Mesenchymal stem cell (in vitro differentiated cells and primary cell): ENCODE results near the gene GRK4.

Source experiments
- DNase-seq: peaks from one replicate; pipeline ENCODE4 v3.0.0-alpha.2; 2013
- H2AFZ ChIP-seq: one replicate; pipeline ENCODE4 v1.6.1; 2013; ENCODE audit warnings: low read depth, mild to moderate bottlenecking, control low read depth, inconsistent platforms, low read length, moderate library complexity
- H2AK5ac ChIP-seq: 2 replicates; pipeline ENCODE4 v1.6.1; 2013; ENCODE audit warnings: low read length, moderate library complexity, mild to moderate bottlenecking, inconsistent platforms; ENCODE audit not compliant: severe bottlenecking
- H2BK120ac ChIP-seq: one replicate; pipeline ENCODE4 v1.6.1; 2013; ENCODE audit warnings: low read depth, mild to moderate bottlenecking, inconsistent platforms, low read length, moderate library complexity
- H2BK12ac ChIP-seq, 2 experiments: one replicate each; pipeline ENCODE4 v1.6.1; 2013; ENCODE audit warnings: inconsistent platforms in 2 of 2, low read length in 2 of 2, mild to moderate bottlenecking in 2 of 2, moderate library complexity in 2 of 2, control low read depth in 1 of 2
- H2BK15ac ChIP-seq: one replicate; pipeline ENCODE4 v1.6.1; 2013; ENCODE audit warnings: mild to moderate bottlenecking, low read depth, inconsistent platforms; ENCODE audit not compliant: poor library complexity, severe bottlenecking
- H2BK5ac ChIP-seq: 2 replicates; pipeline ENCODE4 v1.6.1; 2013; ENCODE audit warnings: low read depth, mild to moderate bottlenecking, low read length, control low read depth, inconsistent platforms; ENCODE audit not compliant: poor library complexity, severe bottlenecking
- H3K14ac ChIP-seq, 2 experiments: one replicate each; pipeline ENCODE4 v1.6.1; 2013; ENCODE audit warnings: inconsistent platforms in 2 of 2, low read length in 2 of 2, control low read depth in 1 of 2, mild to moderate bottlenecking in 1 of 2, moderate library complexity in 1 of 2
- H3K18ac ChIP-seq, 2 experiments: one replicate each; pipeline ENCODE4 v1.6.1; 2013; ENCODE audit warnings: inconsistent platforms in 2 of 2, low read length in 2 of 2, control low read depth in 1 of 2, low read depth in 1 of 2, mild to moderate bottlenecking in 1 of 2
- H3K23ac ChIP-seq, 2 experiments: one replicate each; pipeline ENCODE4 v1.6.1; 2013; ENCODE audit warnings: inconsistent platforms in 2 of 2, low read length in 2 of 2, mild to moderate bottlenecking in 2 of 2, moderate library complexity in 2 of 2, control low read depth in 1 of 2
- H3K27ac ChIP-seq: 2 replicates; pipeline ENCODE4 v1.5.1; 2013; ENCODE audit warnings: mild to moderate bottlenecking, moderate library complexity, low read length, control low read depth, inconsistent platforms; ENCODE audit not compliant: poor library complexity, severe bottlenecking
- H3K27me3 ChIP-seq, 2 experiments: 2 replicates each; pipeline versions ENCODE4 v1.6.1 to v1.7.0; 2013; ENCODE audit warnings: low read length in 2 of 2, mild to moderate bottlenecking in 2 of 2, moderate library complexity in 2 of 2, control low read depth in 1 of 2, inconsistent platforms in 1 of 2; ENCODE audit not compliant: control insufficient read depth in 1 of 2, insufficient read depth in 1 of 2
- H3K36me3 ChIP-seq, 2 experiments: 2 replicates each; pipeline versions ENCODE4 v1.6.1 to v1.7.0; 2013; ENCODE audit warnings: low read length in 2 of 2, control low read depth in 1 of 2, inconsistent platforms in 1 of 2, low read depth in 1 of 2, mild to moderate bottlenecking in 1 of 2; ENCODE audit not compliant: insufficient read depth in 2 of 2, control insufficient read depth in 1 of 2
- H3K4ac ChIP-seq, 2 experiments: one replicate each; pipeline ENCODE4 v1.6.1; 2013; ENCODE audit warnings: inconsistent platforms in 2 of 2, low read length in 2 of 2, mild to moderate bottlenecking in 2 of 2, moderate library complexity in 2 of 2, control low read depth in 1 of 2, low read depth in 1 of 2
- H3K4me1 ChIP-seq: 2 replicates; pipeline ENCODE4 v1.6.1; 2013; ENCODE audit warnings: low read depth, low read length, control low read depth; ENCODE audit not compliant: control insufficient read depth, insufficient read depth
- H3K4me2 ChIP-seq: 2 replicates; pipeline ENCODE4 v1.6.1; 2013; ENCODE audit warnings: low read length, mild to moderate bottlenecking, inconsistent platforms; ENCODE audit not compliant: poor library complexity, severe bottlenecking
- H3K4me3 ChIP-seq, 2 experiments: 2 replicates each; pipeline versions ENCODE4 v1.5.1 to v1.7.0; 2013; ENCODE audit warnings: low read length in 2 of 2, mild to moderate bottlenecking in 2 of 2, control low read depth in 1 of 2, low read depth in 1 of 2; ENCODE audit not compliant: insufficient read depth in 1 of 2
- H3K79me1 ChIP-seq: replicated peaks from 2 replicates; pipeline ENCODE4 v1.6.1; 2013; ENCODE audit warnings: mild to moderate bottlenecking, control low read depth, low read length, inconsistent platforms; ENCODE audit not compliant: poor library complexity, severe bottlenecking
- H3K9ac ChIP-seq: 2 replicates; pipeline ENCODE4 v1.7.0; 2013; ENCODE audit warnings: mild to moderate bottlenecking, low read length, moderate library complexity
- H3K9me3 ChIP-seq: 2 replicates; pipeline ENCODE4 v1.7.0; 2013; ENCODE audit warnings: mild to moderate bottlenecking, low read length; ENCODE audit not compliant: control insufficient read depth
- H4K8ac ChIP-seq: one replicate; pipeline ENCODE4 v1.6.1; 2013; ENCODE audit warnings: inconsistent platforms, mild to moderate bottlenecking, low read length, moderate library complexity
- H4K91ac ChIP-seq: one replicate; pipeline ENCODE4 v1.6.1; 2013; ENCODE audit warnings: mild to moderate bottlenecking, low read length, inconsistent platforms
- WGBS: methylation state at CpG from one replicate; pipeline ENCODE4 v1.1.7; 2013; ENCODE audit warnings: mixed read lengths; 5-methylcytosine and 5-hydroxymethylcytosine counted together

GRK4 gene

GRCh38 chr4:2931512-2932301, 31.7 kb upstream of the GRK4 start:
- H3K23ac ChIP-seq: no peak overlapping the region
- no peak overlapping the region for H2AFZ ChIP-seq
- peaks cover 45% of the 10 kb centered on the region for H3K4me1 ChIP-seq
- H2AK5ac ChIP-seq: no peak overlapping the region
- H2BK120ac ChIP-seq: no peak overlapping the region
- 93% methylated on average over 38 of the region's 38 CpGs for WGBS
- no peak overlapping the region for H3K4me2 ChIP-seq
- no peak overlapping the region for H3K9ac ChIP-seq
- H2BK12ac ChIP-seq: no peak overlapping the region
- H3K36me3 ChIP-seq: peaks cover 64 to 69% of the 10 kb centered on the region in 2 experiments
- no peaks in the 10 kb centered on the region for H3K9me3 ChIP-seq
- H4K8ac ChIP-seq: no peak overlapping the region
- H3K79me1 ChIP-seq: peaks cover 33% of the 10 kb centered on the region
- no peak overlapping the region for H3K4me3 ChIP-seq
- no peak for DNase-seq
- H3K4ac ChIP-seq: no peak overlapping the region
- no peaks in the 10 kb centered on the region for H3K27me3 ChIP-seq
- no peak overlapping the region for H3K27ac ChIP-seq
- H2BK5ac ChIP-seq: no peak overlapping the region
- H3K18ac ChIP-seq: no peak overlapping the region
- H3K14ac ChIP-seq: no peak overlapping the region
- no peak overlapping the region for H2BK15ac ChIP-seq
- peak overlapping the region; percentile 35 for H4K91ac ChIP-seq

GRCh38 chr4:2932321-2932950, 30.9 kb upstream of the GRK4 start:
- Histone ChIP-seq H3K18ac (peak overlapping the region in 1 of 2 experiments; percentile 11), H3K79me1 (peaks cover 26% of the 10 kb centered on the region), H3K9ac (no peak overlapping the region), H3K36me3 (peaks cover 64 to 69% of the 10 kb centered on the region in 2 experiments), H2AK5ac (peak overlapping the region; percentile 38), H3K14ac (no peak overlapping the region), H2BK15ac (no peak overlapping the region), H2BK120ac (no peak overlapping the region), H2BK12ac (peak overlapping the region in 1 of 2 experiments; percentile 10), H3K4me1 (peaks cover 52% of the 10 kb centered on the region), H3K4me3 (peak overlapping the region; percentile 20 to 81), H2AFZ (no peak overlapping the region), H3K4me2 (peak overlapping the region; percentile 78), H2BK5ac (no peak overlapping the region), H3K27ac (no peak overlapping the region), H3K27me3 (no peaks in the 10 kb centered on the region), H4K8ac (peak overlapping the region; percentile 62), H4K91ac (peak overlapping the region; percentile 28), H3K9me3 (no peaks in the 10 kb centered on the region), H3K4ac (peak overlapping the region in 1 of 2 experiments; percentile 24), H3K23ac (peak overlapping the region in 1 of 2 experiments; percentile 37)
- 97% methylated on average over 18 of the region's 18 CpGs for whole genome bisulfite sequencing
- DNase-seq: no peak

GRCh38 chr4:2932951-2933565, 30.3 kb upstream of the GRK4 start:
- H3K36me3 ChIP-seq: peaks cover 64 to 68% of the 10 kb centered on the region in 2 experiments
- H3K14ac ChIP-seq: no peak overlapping the region
- H3K4me2 ChIP-seq: peak overlapping the region; percentile 78
- peaks cover 54% of the 10 kb centered on the region for H3K4me1 ChIP-seq
- peak overlapping the region; percentile 38 for H2AK5ac ChIP-seq
- DNase-seq: no peak
- no peak overlapping the region for H2AFZ ChIP-seq
- H3K27ac ChIP-seq: no peak overlapping the region
- H3K9me3 ChIP-seq: no peaks in the 10 kb centered on the region
- peak overlapping the region in 1 of 2 experiments; percentile 23 for H3K23ac ChIP-seq
- H3K4ac ChIP-seq: peak overlapping the region; percentile 65 to 79
- H4K91ac ChIP-seq: no peak overlapping the region
- 91% methylated on average over 15 of the region's 15 CpGs for WGBS
- H2BK120ac ChIP-seq: no peak overlapping the region
- peak overlapping the region; percentile 0 for H4K8ac ChIP-seq
- H2BK12ac ChIP-seq: peak overlapping the region in 1 of 2 experiments; percentile 7
- H3K4me3 ChIP-seq: peak overlapping the region; percentile 81 to 93
- H3K27me3 ChIP-seq: no peaks in the 10 kb centered on the region
- no peak overlapping the region for H2BK15ac ChIP-seq
- peaks cover 22% of the 10 kb centered on the region for H3K79me1 ChIP-seq
- H3K18ac ChIP-seq: no peak overlapping the region
- H2BK5ac ChIP-seq: no peak overlapping the region
- H3K9ac ChIP-seq: peak overlapping the region; percentile 82
